Ovary (tissue), 3 donors: ENCODE data around the gene TPM2.

Experiments
- CTCF ChIP-seq, 3 donors: fragments of 450-650 bp in 2 of 3; fragments of 200-600 bp in 1 of 3; IDR thresholded peaks; one replicate each; pipeline versions ENCODE4 v1.5.1 to v1.8.0; 2016 to 2022; ENCODE audit warnings: antibody characterized with exemption in 3 of 3, mild to moderate bottlenecking in 1 of 3
- EP300 ChIP-seq: sonication (generic); formaldehyde crosslinking; IDR thresholded peaks from one replicate; pipeline ENCODE4 v1.6.1; 2017; ENCODE audit warnings: antibody characterized with exemption
- POLR2A ChIP-seq: fragments of 450-650 bp; IDR thresholded peaks from one replicate; pipeline ENCODE4 v1.6.1; 2017; ENCODE audit warnings: antibody characterized with exemption, mild to moderate bottlenecking, moderate library complexity
- donor health status: DM: no; HTN: no; CAD: no.

GRCh38 chr9:35729101-35729500, 39.4 kb upstream of the TPM2 start:
- TF ChIP-seq POLR2A (no peak), CTCF (IDR thresholded peaks at IDR 0.05) (no peak), EP300 (no peak)
